H1 (cell line): ENCODE results near the gene GPER1. TPM values are rescaled to one million over a fixed set of nuclear protein-coding genes. Genes with fewer than 3 reads are reported as not detected.

Experiments
- CHD1 ChIP-seq: IDR thresholded peaks from 2 replicates; pipeline ENCODE4 v1.6.1; 2012; ENCODE audit warnings: low read depth, low read length, improper control_type of control experiment
- FOSL1 ChIP-seq: IDR thresholded peaks from 2 replicates; pipeline ENCODE4 v1.6.1; 2011; ENCODE audit warnings: mild to moderate bottlenecking, low read depth, low read length, moderate library complexity; ENCODE audit not compliant: insufficient read depth
- MAFK ChIP-seq: IDR thresholded peaks from 2 replicates; pipeline ENCODE4 v1.6.1; 2012; ENCODE audit warnings: low read depth, mild to moderate bottlenecking, improper control_type of control experiment, low read length
- POLR2A ChIP-seq, 2 experiments: IDR thresholded peaks; 1 replicate in 1 of 2; 2 replicates in 1 of 2; pipeline ENCODE4 v1.6.1; 2011; ENCODE audit warnings: low read depth in 2 of 2, low read length in 2 of 2, mild to moderate bottlenecking in 2 of 2; ENCODE audit errors: control extremely low read depth in 1 of 2
- SP1 ChIP-seq: IDR thresholded peaks from 2 replicates; pipeline ENCODE4 v1.6.1; 2011; ENCODE audit warnings: low read depth, low read length
- TBP ChIP-seq: IDR thresholded peaks from 2 replicates; pipeline ENCODE4 v1.6.1; 2011; ENCODE audit warnings: low read depth, low read length, improper control_type of control experiment
- YY1 ChIP-seq: IDR thresholded peaks from 2 replicates; pipeline ENCODE4 v1.6.1; 2011; ENCODE audit warnings: low read depth, mild to moderate bottlenecking, low read length
- polyA plus RNA-seq, 7 experiments: library from polyadenylated mRNA; depleted of rRNA in 3 of 7; stranded (reverse) in 5 of 7; unstranded in 2 of 7; fragments of >200 nt in 5 of 7; fragments of 200-250 nt in 2 of 7; gene quantifications; 1 replicate in 5 of 7; 2 replicates in 1 of 7; 4 replicates in 1 of 7; pipeline versions ENCODE4 v1.2.1 to v1.2.3, GENCODE V29; 2011 to 2013; ENCODE audit warnings: missing spikeins in 2 of 7, mixed read lengths in 2 of 7
- total RNA-seq: library from RNA; stranded (reverse); fragmentation: NEBNext Ultra II Directional; extraction: Animal tissue kit (Norgen Biotek cat#: 25700); gene quantifications from 2 replicates; pipeline ENCODE4 v1.2.1, GENCODE V29; 2021
- TF ChIP-seq, protein P1 (sequence below): fragments of 300-600 bp; sonication (generic); IDR thresholded peaks from 2 replicates; pipeline ENCODE4 v1.7.1; 2012; ENCODE audit warnings: low read length, moderate library complexity, mild to moderate bottlenecking, inconsistent platforms; ENCODE audit not compliant: insufficient replicate concordance
- TF ChIP-seq, protein P2 (sequence below): IDR thresholded peaks from 2 replicates; pipeline ENCODE4 v1.6.1; 2012; ENCODE audit warnings: low read length, inconsistent platforms

The GPER1 gene
- total and polyA plus RNA-seq, 2 of the 8 experiments (the other 6 are each of a cell fraction or from before 2014, with no cell fraction given) = 0.24 to 0.47 TPM

DNA sequence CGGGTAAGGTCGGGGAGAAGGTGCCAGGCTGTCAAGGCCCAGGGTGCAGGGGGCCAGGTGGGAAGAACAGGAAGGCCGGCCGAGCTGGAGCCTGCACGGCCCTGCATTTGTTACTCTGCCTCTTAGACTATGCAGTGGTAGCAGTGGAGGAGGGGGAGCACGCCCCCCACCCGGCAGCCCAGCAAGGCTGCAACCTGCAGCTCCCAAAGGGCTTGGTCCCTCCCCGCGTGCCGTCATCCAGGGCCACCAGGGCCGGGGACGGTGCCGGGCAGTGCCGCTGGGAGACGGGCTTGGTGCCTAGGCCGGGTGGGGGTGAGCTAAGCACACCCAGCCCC is 7.0 kb upstream of the GPER1 start (continued):
- TF ChIP-seq, protein P1, sequence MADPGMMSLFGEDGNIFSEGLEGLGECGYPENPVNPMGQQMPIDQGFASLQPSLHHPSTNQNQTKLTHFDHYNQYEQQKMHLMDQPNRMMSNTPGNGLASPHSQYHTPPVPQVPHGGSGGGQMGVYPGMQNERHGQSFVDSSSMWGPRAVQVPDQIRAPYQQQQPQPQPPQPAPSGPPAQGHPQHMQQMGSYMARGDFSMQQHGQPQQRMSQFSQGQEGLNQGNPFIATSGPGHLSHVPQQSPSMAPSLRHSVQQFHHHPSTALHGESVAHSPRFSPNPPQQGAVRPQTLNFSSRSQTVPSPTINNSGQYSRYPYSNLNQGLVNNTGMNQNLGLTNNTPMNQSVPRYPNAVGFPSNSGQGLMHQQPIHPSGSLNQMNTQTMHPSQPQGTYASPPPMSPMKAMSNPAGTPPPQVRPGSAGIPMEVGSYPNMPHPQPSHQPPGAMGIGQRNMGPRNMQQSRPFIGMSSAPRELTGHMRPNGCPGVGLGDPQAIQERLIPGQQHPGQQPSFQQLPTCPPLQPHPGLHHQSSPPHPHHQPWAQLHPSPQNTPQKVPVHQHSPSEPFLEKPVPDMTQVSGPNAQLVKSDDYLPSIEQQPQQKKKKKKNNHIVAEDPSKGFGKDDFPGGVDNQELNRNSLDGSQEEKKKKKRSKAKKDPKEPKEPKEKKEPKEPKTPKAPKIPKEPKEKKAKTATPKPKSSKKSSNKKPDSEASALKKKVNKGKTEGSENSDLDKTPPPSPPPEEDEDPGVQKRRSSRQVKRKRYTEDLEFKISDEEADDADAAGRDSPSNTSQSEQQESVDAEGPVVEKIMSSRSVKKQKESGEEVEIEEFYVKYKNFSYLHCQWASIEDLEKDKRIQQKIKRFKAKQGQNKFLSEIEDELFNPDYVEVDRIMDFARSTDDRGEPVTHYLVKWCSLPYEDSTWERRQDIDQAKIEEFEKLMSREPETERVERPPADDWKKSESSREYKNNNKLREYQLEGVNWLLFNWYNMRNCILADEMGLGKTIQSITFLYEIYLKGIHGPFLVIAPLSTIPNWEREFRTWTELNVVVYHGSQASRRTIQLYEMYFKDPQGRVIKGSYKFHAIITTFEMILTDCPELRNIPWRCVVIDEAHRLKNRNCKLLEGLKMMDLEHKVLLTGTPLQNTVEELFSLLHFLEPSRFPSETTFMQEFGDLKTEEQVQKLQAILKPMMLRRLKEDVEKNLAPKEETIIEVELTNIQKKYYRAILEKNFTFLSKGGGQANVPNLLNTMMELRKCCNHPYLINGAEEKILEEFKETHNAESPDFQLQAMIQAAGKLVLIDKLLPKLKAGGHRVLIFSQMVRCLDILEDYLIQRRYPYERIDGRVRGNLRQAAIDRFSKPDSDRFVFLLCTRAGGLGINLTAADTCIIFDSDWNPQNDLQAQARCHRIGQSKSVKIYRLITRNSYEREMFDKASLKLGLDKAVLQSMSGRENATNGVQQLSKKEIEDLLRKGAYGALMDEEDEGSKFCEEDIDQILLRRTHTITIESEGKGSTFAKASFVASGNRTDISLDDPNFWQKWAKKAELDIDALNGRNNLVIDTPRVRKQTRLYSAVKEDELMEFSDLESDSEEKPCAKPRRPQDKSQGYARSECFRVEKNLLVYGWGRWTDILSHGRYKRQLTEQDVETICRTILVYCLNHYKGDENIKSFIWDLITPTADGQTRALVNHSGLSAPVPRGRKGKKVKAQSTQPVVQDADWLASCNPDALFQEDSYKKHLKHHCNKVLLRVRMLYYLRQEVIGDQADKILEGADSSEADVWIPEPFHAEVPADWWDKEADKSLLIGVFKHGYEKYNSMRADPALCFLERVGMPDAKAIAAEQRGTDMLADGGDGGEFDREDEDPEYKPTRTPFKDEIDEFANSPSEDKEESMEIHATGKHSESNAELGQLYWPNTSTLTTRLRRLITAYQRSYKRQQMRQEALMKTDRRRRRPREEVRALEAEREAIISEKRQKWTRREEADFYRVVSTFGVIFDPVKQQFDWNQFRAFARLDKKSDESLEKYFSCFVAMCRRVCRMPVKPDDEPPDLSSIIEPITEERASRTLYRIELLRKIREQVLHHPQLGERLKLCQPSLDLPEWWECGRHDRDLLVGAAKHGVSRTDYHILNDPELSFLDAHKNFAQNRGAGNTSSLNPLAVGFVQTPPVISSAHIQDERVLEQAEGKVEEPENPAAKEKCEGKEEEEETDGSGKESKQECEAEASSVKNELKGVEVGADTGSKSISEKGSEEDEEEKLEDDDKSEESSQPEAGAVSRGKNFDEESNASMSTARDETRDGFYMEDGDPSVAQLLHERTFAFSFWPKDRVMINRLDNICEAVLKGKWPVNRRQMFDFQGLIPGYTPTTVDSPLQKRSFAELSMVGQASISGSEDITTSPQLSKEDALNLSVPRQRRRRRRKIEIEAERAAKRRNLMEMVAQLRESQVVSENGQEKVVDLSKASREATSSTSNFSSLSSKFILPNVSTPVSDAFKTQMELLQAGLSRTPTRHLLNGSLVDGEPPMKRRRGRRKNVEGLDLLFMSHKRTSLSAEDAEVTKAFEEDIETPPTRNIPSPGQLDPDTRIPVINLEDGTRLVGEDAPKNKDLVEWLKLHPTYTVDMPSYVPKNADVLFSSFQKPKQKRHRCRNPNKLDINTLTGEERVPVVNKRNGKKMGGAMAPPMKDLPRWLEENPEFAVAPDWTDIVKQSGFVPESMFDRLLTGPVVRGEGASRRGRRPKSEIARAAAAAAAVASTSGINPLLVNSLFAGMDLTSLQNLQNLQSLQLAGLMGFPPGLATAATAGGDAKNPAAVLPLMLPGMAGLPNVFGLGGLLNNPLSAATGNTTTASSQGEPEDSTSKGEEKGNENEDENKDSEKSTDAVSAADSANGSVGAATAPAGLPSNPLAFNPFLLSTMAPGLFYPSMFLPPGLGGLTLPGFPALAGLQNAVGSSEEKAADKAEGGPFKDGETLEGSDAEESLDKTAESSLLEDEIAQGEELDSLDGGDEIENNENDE = no peak
- TF ChIP-seq YY1 (no peak), TBP (no peak), SP1 (no peak), POLR2A (IDR thresholded peaks at IDR 0.05; ENCODE audit: control extremely low read depth in 1 of 2, low read depth in 2 of 2, low read length in 2 of 2) (no peak), FOSL1 (no peak), MAFK (no peak), CHD1 (no peak)
- TF ChIP-seq, protein P2, sequence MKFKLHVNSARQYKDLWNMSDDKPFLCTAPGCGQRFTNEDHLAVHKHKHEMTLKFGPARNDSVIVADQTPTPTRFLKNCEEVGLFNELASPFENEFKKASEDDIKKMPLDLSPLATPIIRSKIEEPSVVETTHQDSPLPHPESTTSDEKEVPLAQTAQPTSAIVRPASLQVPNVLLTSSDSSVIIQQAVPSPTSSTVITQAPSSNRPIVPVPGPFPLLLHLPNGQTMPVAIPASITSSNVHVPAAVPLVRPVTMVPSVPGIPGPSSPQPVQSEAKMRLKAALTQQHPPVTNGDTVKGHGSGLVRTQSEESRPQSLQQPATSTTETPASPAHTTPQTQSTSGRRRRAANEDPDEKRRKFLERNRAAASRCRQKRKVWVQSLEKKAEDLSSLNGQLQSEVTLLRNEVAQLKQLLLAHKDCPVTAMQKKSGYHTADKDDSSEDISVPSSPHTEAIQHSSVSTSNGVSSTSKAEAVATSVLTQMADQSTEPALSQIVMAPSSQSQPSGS = no peak
